AG09319 (cell line): ENCODE measurements around the gene BLOC1S3.
A peak's percentile ranks its signal among the peaks of the same experiment; 100 is the strongest.

Source experiments
- DNase-seq: peaks from one replicate; pipeline ENCODE4 v3.0.0-alpha.2; 2010; ENCODE audit warnings: low read depth; ENCODE audit errors: extremely low read depth
- CTCF ChIP-seq: IDR thresholded peaks from 2 replicates; pipeline ENCODE4 v1.5.1; 2011; ENCODE audit warnings: low read depth, mild to moderate bottlenecking, inconsistent platforms, low read length, moderate library complexity

Gene BLOC1S3

GRCh38 chr19:45178262-45179071 is at the start of gene BLOC1S3:
BLOC1S3 (plus strand) TSS chr19:45178784; CDS start chr19:45179297, 513 bp downstream.
- peak; percentile 100 for DNase-seq
- TF ChIP-seq CTCF: peak; percentile 33

GRCh38 chr19:45128806-45129205 is 49.8 kb upstream of the BLOC1S3 start:
- TF ChIP-seq CTCF: no peak

GRCh38 chr19:45130236-45130635 is 48.3 kb upstream of the BLOC1S3 start:
- no peak for TF ChIP-seq CTCF
- DNase-seq: no peak

More at GRCh38 chr19:45128806-45129205, 49.8 kb upstream of the BLOC1S3 start:
- no peak for DNase-seq

GRCh38 chr19:45130888-45131615 is 47.5 kb upstream of the BLOC1S3 start:
- TF ChIP-seq CTCF: no peak; the same call in 1 of the 2 replicates
- no peak for DNase-seq

GRCh38 chr19:45133661-45134060 is 44.9 kb upstream of the BLOC1S3 start:
- TF ChIP-seq CTCF: no peak
- no peak for DNase-seq

GRCh38 chr19:45135176-45135885 is 43.3 kb upstream of the BLOC1S3 start:
- no peak for TF ChIP-seq CTCF
- no peak for DNase-seq
